ENCODE measurements around the gene C5orf58. TPM values are rescaled to one million over a fixed set of nuclear protein-coding genes. Genes with fewer than 3 reads are reported as not detected.
A peak's percentile ranks its signal among the peaks of the same experiment; 100 is the strongest.

C5orf58 gene
- total and polyA plus RNA-seq, 10 of the 15 experiments (the other 5 are each of a cell fraction or from before 2014, with no cell fraction given) = 0.13 to 0.27 (median 0.26) TPM; not detected in 7

GRCh38 chr5:170183816-170184687 lies 48.7 kb upstream of the C5orf58 start (continued):
- TF ChIP-seq REST (IDR thresholded peaks at IDR 0.05; ENCODE audit: low read depth, low read length) = no peak
- no peak for TF ChIP-seq GABPA (IDR thresholded peaks at IDR 0.05; ENCODE audit: low read depth)
- no peak for TF ChIP-seq FOXM1 (IDR thresholded peaks at IDR 0.05; ENCODE audit: low read depth, low read length)
- no peak for TF ChIP-seq GATAD2B (conservative IDR thresholded peaks at IDR 0.05; ENCODE audit: low read depth)
- TF ChIP-seq ELK1 (IDR thresholded peaks at IDR 0.05; ENCODE audit: low read depth, low read length) = no peak
- no peak for TF ChIP-seq PKNOX1 (IDR thresholded peaks at IDR 0.05)
- TF ChIP-seq ZSCAN29 (IDR thresholded peaks at IDR 0.05) = no peak
- 0 out of 2 replicates have a peak, but pooled peaks have one; percentile 10 for TF ChIP-seq YY1 (IDR thresholded peaks at IDR 0.05; ENCODE audit: low read depth, low read length)
- no peak for TF ChIP-seq MTA3 (IDR thresholded peaks at IDR 0.05; ENCODE audit: borderline replicate concordance, low read length)
- TF ChIP-seq WRNIP1 (IDR thresholded peaks at IDR 0.05; ENCODE audit: borderline replicate concordance, low read depth, low read length) = no peak
- 0 out of 2 replicates have a peak, but pooled peaks have one; percentile 59 for TF ChIP-seq RB1 (IDR thresholded peaks at IDR 0.05; ENCODE audit: borderline replicate concordance)
- TF ChIP-seq IKZF1 (conservative IDR thresholded peaks at IDR 0.05) = 0 out of 2 replicates have a peak, but pooled peaks have one; percentile 50
- TF ChIP-seq NKRF (conservative IDR thresholded peaks at IDR 0.05) = no peak
- no peak for TF ChIP-seq NFXL1 (IDR thresholded peaks at IDR 0.05; ENCODE audit: borderline replicate concordance)
- no peak for TF ChIP-seq RBBP5 (conservative IDR thresholded peaks at IDR 0.05)
- TF ChIP-seq IRF3 (IDR thresholded peaks at IDR 0.05) = no peak
- TF ChIP-seq TAF1 (IDR thresholded peaks at IDR 0.05; ENCODE audit: borderline replicate concordance, low read depth, low read length) = no peak
- TF ChIP-seq STAT1 (conservative IDR thresholded peaks at IDR 0.05) = no peak
- peak; percentile 79 for TF ChIP-seq SMC3 (IDR thresholded peaks at IDR 0.05; ENCODE audit: borderline replicate concordance, low read length)
- no peak for TF ChIP-seq SIN3A (IDR thresholded peaks at IDR 0.05; ENCODE audit: low read depth, low read length)
- no peak for TF ChIP-seq HDGF (IDR thresholded peaks at IDR 0.05)

All from GM12878 (cell line).